Pons (tissue), 1 donor: Measurements from ENCODE around the gene CCDC91.
"Not testable (repeated sequence)": the region's sequence is repeated elsewhere in the genome, so short reads cannot be mapped to it uniquely, and the experiment has no call there.

ENCODE experiments used
- DNase-seq: peaks from one replicate; pipeline ENCODE4 v3.0.0-alpha.2; 2016; ENCODE audit warnings: low spot score

The CCDC91 gene

GRCh38 chr12:28184375-28184774 lies 5.9 kb upstream of the CCDC91 start:
- no peak for DNase-seq

DNA sequence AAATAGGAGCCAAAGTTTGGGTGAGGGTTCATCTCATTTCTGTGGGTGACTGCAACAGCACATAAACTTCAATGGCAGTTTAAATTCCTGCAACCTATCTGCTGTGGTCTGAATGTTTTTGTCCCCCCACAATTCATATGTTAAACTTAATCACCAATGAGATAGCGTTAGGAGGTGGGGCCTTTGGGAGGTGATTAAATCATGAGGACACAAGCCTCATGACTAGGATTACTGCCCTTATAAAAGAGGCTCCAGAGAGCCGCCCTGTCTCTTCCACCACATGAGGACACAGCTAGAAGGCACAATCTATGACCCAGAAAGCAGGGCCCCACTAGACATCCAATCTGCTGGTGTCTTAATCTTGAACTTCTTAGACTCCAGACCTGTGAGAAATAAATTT lies 3.8 kb upstream of the CCDC91 start:
- no peak for DNase-seq

GRCh38 chr12:28189784-28190320 lies 404 bp upstream of the CCDC91 start:
- DNase-seq, result no peak

GRCh38 chr12:28191051-28192048 lies 1.1 kb downstream of the CCDC91 start:
- DNase-seq, result peak; percentile 18

DNA sequence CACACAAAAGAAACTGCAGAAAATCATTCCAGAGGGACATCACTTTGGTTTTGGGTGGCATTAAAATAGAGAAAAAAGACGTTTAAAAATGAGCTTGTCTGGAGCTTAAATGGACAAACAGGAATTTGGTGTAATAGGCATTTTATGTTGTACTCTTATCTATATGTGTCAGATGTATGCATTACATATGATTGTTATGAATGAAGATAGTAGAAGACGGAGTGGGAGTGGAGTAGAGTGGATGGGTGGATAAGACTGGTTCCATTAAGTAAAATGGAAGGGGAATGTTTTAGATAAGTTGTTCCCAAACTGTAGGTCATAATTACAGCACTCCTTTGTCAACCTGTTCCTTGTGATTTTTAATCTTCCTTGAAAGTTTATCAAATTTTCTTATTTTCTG lies 1.9 kb downstream of the CCDC91 start:
- DNase-seq, result no peak

DNA sequence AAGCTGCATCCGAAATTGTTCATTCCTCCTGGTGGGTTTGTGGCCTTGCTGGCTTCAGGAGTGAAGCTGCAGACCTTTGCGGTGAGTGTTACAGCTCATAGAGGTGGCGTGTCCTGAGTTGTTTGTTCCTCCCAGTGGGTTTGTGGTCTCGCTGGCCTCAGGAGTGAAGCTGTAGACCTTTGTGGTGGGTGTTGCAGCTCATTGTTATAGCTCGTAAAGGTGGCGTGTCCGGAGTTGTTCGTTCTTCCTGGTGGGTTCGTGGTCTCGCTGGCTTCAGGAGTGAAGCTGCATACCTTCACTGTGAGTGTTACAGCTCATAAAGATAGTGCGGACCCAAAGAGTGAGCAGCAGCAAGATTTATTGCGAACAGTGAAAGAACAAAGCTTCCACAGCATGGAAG lies 4.4 kb downstream of the CCDC91 start:
- not testable (repeated sequence) for DNase-seq

GRCh38 chr12:28201136-28201535 lies 10.9 kb downstream of the CCDC91 start:
- DNase-seq, result not testable (repeated sequence)

DNA sequence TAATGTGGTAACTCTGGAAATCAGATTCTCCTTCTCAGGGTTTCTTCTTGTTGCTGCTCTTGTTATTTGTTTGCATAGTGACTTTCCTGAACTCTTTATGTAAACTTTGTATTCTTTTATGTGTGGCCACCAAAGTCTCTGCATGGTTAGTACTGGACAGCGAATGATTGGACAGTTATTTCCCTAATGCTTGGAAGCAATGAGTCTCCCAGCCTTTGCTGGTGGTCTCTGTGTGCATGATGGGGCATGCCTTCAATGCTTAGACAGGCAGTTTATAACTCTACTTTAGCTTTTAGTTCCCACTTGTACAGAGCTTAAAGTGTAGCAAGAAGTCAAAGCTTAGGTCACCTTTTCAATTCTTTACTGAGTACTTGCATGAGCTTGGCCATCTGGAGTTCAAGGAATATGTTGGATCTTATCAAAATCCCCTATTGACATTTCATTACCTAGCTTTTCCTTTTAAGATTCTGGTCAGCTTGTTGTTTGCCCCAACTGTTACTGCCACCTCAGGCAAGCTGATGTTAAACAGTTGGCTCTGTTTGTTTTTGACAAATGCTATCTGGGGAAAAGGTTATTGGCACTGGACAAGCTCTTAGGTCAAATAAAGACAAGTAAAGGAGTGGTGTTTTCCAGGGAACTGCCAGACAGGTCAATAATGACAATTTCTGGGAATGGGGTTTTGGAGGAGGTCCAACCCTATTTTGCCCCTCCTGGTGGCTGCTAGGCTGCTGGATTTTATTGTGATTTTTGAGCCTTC lies 12.3 kb downstream of the CCDC91 start:
- DNase-seq, result no peak

GRCh38 chr12:28209782-28210181 lies 19.5 kb downstream of the CCDC91 start:
- no peak for DNase-seq

- DNase-seq, result no peak
Observed at GRCh38 chr12:28212182-28212581, 21.9 kb downstream of the CCDC91 start.

DNA sequence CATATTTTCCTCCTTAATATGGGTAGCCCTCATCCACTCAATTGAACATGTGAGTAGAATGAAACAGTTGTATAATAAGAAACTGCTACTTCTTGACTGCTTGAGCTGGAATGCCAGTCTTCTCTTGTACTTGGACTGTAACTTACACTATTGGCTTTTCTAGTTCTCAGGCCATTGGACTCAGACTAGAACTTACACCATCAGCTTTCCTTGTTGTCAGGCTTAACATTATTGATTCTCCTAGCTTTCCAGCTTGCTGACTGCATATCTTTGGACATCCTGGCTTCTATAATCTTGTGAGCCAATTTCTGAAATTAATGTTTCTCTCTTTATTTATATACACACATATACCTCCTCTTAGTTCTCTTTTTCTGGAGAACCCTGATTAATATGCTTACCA lies 24.8 kb downstream of the CCDC91 start:
- DNase-seq, result no peak

DNA sequence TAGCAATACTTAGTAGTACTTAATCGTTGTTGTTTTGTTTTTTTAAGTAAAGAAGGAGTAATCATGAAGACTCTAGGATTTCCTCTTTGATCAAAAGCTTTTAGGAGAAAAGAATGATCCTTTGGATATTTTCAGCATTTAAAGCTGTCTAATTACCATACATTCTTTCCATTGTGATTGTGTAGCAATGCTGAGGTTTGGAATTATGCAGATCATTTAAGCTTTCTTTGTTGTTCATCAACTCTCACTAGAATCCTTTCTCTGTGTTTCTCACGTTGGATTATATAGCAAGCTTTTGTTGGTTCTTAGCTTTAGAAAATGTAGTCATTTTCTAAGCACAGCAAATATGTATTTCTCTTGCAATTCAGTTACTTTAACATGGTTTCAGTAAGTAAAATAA lies 25.8 kb downstream of the CCDC91 start:
- no peak for DNase-seq

- no peak for DNase-seq
Observed at GRCh38 chr12:28217805-28218204, 27.5 kb downstream of the CCDC91 start.

- no peak for DNase-seq
Observed at GRCh38 chr12:28218875-28219274, 28.6 kb downstream of the CCDC91 start.

GRCh38 chr12:28219827-28220226 lies 29.6 kb downstream of the CCDC91 start:
- DNase-seq, result no peak

GRCh38 chr12:28222081-28222700 lies 31.9 kb downstream of the CCDC91 start:
- no peak for DNase-seq

DNA sequence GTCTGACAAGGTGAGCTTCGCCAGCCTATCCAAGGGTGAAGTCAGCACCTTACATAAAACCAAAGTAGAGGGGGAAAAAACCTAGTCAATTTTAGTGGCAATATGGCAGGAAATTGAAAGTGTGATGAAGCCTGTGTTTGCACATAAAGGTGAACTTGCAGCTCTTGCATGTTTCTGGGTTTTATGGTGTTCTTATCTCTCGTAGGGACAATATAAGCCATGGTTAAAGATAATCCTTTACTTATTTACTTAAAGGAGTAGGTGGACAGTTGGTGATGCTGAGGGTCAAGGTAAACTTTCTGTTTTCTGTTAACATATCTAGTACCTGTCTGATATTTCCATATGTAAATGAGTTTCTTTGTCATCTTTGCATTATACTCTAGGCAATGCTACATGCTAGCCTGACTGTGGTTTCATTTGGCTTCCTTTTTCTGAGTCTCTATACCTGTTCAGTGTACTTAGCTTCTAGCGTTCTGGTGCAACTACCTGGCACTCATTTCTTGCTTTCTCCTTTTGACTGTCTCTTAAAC lies 32.8 kb downstream of the CCDC91 start:
- no peak for DNase-seq

- DNase-seq, result no peak
Observed at GRCh38 chr12:28223858-28224257, 33.6 kb downstream of the CCDC91 start.

GRCh38 chr12:28226705-28227104 lies 36.4 kb downstream of the CCDC91 start:
- DNase-seq, result no peak

- no peak for DNase-seq
Observed at GRCh38 chr12:28227251-28227650, 37.0 kb downstream of the CCDC91 start.

GRCh38 chr12:28231248-28231647 lies 41.0 kb downstream of the CCDC91 start:
- no peak for DNase-seq
